Keratinocyte (primary cell): ENCODE data around the gene FTO.

Experiments used
- CTCF ChIP-seq, 3 experiments: IDR thresholded peaks in 1 of 3; conservative IDR thresholded peaks in 1 of 3; optimal IDR thresholded peaks in 1 of 3; 2 replicates in 2 of 3; 3 replicates in 1 of 3; pipeline versions ENCODE3 to v1.5.1; 2011; ENCODE audit warnings: low read length in 3 of 3, mild to moderate bottlenecking in 3 of 3, moderate library complexity in 2 of 3, control low read depth in 1 of 3, inconsistent platforms in 1 of 3; ENCODE audit not compliant: insufficient read depth in 2 of 3; ENCODE audit errors: extremely low read depth in 1 of 3
- EZH2 ChIP-seq: IDR thresholded peaks from one replicate; pipeline ENCODE4 v1.6.1; 2012; ENCODE audit warnings: inconsistent platforms, mild to moderate bottlenecking, low read length, moderate library complexity

- TF ChIP-seq CTCF (optimal IDR thresholded peaks at IDR 0.05 in 1 of 3, IDR thresholded peaks at IDR 0.05 in 1 of 3, conservative IDR thresholded peaks at IDR 0.05 in 1 of 3; ENCODE audit: extremely low read depth in 1 of 3, insufficient read depth in 2 of 3, low read length in 3 of 3) (no peak), EZH2 (no peak)
Observed at GRCh38 chr16:54015147-54015546, 311.2 kb downstream of the FTO start.
